ENCODE measurements around the gene FAM3C.

DNA sequence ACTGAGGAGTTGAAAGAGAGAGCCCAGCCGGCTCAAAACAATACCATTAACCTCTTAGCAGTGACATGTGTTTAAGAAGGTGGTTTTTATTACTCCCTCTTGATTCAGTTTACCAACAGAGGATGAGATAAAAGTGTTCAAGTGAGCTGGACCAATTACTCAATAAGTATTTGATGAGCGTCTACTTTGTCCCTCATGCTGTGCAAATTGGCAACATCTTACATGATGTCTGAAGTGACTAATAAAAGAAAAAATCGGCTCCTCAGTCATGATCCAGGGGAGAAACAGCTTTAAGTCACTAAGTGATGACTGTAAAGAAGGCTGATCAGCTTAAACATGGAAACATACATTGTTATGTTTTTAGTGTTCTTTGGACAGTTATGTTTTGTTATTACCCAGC lies 59.5 kb downstream of the FAM3C start:
- TF ChIP-seq, protein P1, sequence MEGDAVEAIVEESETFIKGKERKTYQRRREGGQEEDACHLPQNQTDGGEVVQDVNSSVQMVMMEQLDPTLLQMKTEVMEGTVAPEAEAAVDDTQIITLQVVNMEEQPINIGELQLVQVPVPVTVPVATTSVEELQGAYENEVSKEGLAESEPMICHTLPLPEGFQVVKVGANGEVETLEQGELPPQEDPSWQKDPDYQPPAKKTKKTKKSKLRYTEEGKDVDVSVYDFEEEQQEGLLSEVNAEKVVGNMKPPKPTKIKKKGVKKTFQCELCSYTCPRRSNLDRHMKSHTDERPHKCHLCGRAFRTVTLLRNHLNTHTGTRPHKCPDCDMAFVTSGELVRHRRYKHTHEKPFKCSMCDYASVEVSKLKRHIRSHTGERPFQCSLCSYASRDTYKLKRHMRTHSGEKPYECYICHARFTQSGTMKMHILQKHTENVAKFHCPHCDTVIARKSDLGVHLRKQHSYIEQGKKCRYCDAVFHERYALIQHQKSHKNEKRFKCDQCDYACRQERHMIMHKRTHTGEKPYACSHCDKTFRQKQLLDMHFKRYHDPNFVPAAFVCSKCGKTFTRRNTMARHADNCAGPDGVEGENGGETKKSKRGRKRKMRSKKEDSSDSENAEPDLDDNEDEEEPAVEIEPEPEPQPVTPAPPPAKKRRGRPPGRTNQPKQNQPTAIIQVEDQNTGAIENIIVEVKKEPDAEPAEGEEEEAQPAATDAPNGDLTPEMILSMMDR (conservative IDR thresholded peaks at IDR 0.05 in 1 of 2, IDR thresholded peaks at IDR 0.05 in 1 of 2; ENCODE audit: low read depth in 1 of 2, low read length in 2 of 2): no peak
- TF ChIP-seq EZH2 (IDR thresholded peaks at IDR 0.05; ENCODE audit: low read length, missing control alignments): no peak
